ENCODE results near the gene AKAP12. TPM values are rescaled to one million over a fixed set of nuclear protein-coding genes. Genes with fewer than 3 reads are reported as not detected.
"Not testable (repeated sequence)": the region's sequence is repeated elsewhere in the genome, so short reads cannot be mapped to it uniquely, and the experiment has no call there.

AKAP12 gene
- total RNA-seq, 1 experiment from 2014 or later, result 38.9 TPM

DNA sequence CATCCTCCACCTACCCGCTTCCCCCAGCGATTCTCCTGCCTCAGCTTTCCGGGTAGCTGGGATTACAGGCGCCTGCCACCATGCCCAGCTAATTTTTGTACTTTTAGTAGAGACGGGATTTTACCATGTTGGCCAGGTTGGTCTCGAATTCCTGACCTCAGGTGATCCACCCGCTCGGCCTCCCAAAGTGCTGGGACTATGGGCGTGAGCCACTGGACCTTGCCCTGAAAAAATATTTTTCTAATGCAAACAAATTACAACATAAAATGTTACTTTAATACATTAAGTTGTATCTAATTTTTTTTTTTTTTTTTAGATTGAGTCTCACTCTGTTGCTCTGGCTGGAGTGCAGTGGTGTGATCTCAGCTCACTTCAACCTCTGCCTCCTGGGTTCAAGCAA, 142.9 kb downstream of the AKAP12 start:
- DNase-seq (ENCODE audit: low read depth), result not testable (repeated sequence)

- DNase-seq (ENCODE audit: low read depth), result no peak
These were observed 144.4 kb downstream of the AKAP12 start for GRCh38 chr6:151384151-151384550.

DNA sequence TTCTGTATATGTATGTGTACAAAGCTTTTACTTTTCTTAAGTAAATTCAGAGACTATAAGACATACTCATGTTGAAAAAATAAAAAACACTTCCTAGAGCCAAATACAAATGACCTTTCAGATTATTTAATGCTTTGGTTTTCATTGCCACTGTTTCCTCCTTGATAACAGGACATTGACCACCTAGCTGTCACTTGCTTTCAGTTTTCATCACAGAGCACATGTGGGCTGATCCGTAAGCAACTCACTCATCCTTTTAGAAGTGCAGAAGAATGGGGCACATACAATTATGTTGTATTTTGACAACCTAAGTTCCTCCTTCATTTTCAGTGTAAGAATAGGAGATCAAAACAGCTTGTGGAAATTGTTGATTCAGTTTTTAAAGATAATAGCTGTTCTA, 145.4 kb downstream of the AKAP12 start:
- DNase-seq (ENCODE audit: low read depth), result no peak

DNA sequence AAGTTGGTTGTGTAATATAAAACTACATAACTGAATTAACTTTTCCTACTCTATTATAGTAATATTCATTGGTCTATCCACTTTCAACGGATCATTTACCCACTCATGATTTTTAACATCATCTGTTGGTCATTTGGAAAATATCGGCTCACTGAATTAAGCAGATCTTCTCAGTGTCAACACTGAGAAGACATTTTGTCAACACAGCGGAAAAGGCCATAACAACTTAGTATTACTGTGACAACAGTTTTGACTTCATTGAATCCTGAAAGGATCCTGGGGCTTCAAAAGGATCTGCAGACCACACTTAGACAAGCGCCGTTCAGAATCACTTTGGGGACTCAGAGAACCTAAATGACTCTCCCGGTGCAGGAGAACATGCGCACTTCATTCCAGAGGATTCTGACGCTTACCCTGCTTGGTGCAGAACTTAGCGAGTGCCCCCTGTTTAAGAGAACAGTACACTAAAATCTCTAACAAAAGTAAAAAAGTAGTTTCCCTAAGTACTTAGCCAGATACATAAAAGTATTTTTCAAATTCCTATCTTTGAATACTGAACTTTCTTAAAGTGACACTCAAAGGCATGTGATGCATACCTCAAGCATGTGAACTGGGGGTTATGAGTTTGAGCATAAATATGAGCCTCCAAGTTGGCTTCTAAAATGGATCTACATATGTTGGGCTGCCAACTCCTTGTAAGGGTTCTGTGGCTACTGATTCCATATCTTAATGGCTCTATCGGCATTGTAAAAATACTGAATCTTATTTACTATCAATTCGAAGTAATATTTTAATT, 147.6 kb downstream of the AKAP12 start:
- peak; percentile 29 for DNase-seq (ENCODE audit: low read depth)

DNA sequence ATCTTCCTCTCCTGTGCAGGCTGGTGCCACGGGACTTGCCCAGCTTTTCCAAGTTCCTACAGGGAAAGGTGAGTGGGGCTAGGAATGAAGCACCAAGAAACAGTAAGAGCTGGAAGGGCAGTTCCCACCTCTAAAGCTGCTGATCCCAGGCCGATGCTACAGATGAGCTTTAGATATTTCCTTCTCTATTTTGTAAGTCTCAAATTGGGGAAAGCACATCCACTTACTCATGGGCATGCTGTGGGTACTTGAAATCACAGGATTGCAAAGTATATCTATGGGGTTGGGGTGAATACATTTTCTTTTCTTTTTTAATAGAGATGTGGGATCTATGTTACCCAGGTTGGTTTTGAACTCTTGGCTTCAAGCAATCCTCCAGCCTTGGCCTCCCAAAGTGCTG, 148.5 kb downstream of the AKAP12 start:
- no peak for DNase-seq (ENCODE audit: low read depth)

- DNase-seq (ENCODE audit: low read depth), result no peak
These were observed 149.3 kb downstream of the AKAP12 start for GRCh38 chr6:151388997-151389617.

DNA sequence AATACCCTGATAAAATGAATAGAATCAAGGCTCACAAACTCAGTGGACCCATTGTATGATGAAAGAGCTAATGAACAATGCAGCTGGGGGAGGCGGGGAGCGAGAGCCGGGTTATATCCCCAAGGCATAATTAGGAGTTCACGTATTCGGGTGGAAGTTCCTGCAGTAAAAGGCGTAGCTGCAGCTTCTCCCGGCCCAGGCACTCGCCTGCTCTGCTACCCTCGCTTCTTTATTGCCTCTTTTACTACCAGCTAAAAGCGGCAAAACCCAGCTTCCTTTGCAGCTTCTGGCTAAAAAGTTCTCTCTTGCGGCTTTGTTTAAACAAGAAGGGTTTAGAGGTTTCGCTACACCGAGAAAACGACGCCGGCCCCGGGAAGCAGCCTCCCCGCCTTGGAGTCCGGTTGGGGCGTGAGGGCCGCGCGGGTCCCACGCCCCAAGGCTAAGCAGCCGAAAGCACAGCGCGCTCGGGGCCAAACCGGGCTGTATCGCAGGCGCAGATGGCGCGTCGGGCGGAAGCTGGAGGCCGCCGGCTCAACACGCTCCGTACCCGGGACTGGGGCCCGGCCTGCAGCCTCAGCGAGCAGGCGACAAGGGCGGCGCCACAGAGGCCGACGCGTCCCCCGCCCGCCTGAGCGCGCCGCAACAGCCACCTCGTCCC, 150.0 kb downstream of the AKAP12 start:
- DNase-seq (ENCODE audit: low read depth), result peak; percentile 88

DNA sequence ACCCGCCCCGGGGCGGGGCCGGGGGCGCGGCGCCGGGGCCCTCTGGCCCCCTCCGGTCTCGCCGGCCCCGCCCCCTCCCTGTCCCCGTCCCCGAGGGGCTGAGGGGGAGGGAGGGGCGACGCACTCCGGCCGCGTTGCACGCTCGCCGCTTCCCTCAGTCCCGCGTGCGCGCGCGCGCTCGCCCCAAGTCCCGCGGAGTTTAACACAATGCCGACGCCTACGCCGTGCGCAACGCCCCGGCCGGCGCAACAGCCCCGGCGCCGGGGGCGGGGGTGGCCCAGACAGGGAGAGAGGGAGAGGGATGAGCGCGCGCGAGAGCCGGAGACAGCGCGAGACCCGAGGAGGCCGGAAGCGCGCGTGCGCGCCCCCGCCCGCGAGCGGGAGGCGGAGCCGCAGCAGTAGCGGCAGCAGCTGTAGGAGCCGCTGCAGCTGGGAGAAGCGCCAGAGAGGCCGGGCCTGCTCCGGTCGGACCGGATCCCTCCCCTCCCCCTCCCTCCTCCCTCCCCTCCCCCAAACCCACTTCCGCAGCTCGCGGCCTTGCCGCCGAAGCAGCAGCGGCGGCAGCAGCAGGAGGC, 150.6 kb downstream of the AKAP12 start:
- DNase-seq (ENCODE audit: low read depth), result peak; percentile 98

DNA sequence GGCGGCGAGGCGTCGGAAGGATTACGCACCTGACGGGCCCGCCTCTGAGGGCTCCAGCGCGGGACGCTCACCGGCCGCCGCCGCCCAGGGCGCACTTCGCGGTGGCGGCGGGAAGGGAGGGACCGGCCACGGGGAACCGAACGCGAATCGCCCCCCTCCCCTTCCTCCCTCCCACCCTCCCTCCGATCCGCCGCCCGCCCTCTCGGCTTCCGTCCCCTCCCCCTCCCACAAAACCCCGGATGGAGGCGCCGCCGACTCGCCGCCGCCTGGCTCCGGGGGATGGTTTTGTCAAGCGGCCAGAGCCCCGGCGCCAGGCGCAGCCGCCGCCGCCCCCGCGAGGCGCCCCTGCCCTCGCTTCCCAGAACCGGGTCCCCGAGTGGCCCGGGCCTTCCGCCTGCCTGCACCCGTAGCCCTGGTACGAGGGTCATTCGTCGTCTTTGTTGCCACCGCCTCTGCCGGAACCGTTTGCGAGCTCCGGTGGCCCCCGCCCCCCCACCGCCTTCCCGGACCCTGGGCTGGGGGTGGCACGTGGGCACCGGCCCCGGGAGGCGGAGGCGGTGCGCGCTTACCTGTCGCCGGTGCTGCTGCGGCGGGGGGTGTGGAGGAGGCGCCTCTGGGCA, 151.2 kb downstream of the AKAP12 start:
- DNase-seq (ENCODE audit: low read depth), result no peak

DNA sequence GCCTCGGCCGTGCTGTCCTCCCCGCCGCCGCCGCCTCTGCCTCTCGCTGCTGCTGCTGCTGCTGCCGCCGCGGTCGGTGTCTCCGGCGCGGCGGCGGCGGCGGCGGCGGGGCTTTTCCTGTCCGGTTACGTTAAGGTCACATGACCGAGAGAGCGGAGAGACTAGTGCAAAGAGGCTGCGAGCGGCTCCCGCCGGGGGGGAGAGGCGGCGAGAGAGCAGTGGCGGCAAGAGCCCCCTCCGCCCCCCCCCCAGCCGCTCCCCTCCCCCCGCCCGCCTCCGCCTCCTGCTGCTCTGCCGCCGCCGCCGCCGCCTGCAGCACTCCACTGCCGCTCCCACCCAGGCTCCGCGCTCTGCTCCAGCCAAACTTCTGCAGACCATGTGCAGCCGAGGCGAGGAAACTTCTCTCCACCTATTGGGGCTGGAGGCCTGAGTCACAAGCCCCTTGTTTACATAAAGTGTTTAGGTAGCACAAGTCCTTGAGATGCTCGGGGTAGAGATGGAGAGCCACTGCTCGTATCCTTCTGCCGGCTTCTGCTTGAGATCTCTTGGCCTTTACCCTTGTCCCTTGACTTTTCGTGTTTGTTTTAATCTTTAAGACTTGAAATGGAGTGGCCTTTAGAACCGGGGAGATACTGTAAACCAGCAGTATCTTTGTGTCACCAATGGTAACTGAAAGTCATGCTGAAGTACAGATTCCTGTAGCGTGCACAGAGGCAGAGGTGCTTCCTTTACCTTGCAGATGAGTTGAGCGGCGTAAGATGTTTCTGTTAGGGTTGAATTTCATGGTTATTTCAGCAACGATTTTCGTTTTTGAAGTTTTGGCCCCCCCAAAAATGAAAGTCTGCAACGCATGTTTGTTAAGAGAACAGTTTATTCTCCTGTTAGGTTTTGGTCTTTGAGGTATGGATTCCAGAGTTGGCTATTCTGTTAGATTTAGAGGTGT, 152.0 kb downstream of the AKAP12 start, which contains the start of gene ZBTB2:
ZBTB2 (minus strand) TSS at position 89 of the 943 bp plus-strand sequence. CDS start 17,922 bp downstream, outside the sequence.
- DNase-seq (ENCODE audit: low read depth), result peak; percentile 75

DNA sequence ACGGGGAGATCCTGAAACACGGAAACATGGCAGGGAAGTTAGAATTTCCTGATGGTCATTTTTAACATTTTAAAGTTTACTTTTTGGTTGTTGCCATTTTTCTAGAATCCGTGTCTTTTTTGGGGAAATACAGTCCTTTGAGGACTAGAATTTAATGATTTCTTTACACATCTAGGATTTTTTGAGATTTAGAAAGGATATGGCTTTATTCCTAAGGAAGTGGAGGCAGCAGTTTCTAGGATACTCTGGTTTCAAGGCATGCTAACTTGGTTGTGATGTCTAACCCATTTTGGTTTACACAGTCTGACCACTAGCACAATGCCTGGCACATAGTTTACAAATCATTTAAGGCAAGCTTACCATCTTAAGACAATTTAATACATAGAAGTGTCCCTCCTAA, 152.7 kb downstream of the AKAP12 start:
- DNase-seq (ENCODE audit: low read depth), result no peak

- no peak for DNase-seq (ENCODE audit: low read depth)
These were observed 153.6 kb downstream of the AKAP12 start for GRCh38 chr6:151393410-151393809.

DNA sequence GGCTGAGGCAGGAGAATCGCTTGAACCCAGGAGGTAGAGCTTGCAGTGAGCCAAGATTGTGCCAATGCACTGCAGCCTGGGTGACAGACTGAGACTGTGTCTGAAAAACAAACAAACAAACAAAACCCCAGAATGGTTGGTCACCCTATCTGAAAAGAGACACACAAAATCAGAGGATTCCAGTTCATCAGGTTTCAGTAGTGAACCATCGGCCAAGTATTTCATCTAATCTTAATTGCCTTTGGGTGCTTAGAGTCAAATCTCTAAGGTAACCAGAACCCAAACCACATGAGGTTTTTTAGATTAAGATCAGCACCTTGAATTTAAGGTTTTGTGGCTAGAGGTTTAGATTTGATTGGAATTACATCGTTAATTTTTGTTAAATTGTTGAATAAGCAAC, 159.9 kb downstream of the AKAP12 start:
- no peak for DNase-seq (ENCODE audit: low read depth)

- peak; percentile 29 for DNase-seq (ENCODE audit: low read depth)
These were observed 160.7 kb downstream of the AKAP12 start for GRCh38 chr6:151400473-151400872.

GRCh38 chr6:151402228-151402627, 162.5 kb downstream of the AKAP12 start:
- no peak for DNase-seq (ENCODE audit: low read depth)

- no peak for DNase-seq (ENCODE audit: low read depth)
These were observed 164.1 kb downstream of the AKAP12 start for GRCh38 chr6:151403919-151404308.

Other genes with a start within 250 kb of the AKAP12 start
- gene ZBTB2, start 151.6 kb downstream of the AKAP12 start, total RNA-seq (2014; rRNA removed; shearing (Covaris generic)), result 16.8 and 20.7 TPM in 2 replicates
- gene RMND1, start 212.2 kb downstream of the AKAP12 start, total RNA-seq (2014; rRNA removed; shearing (Covaris generic)), result 36.6 and 39.8 TPM in 2 replicates

Measured in RPMI7951 (cell line).